NCI-H1436 (cell line): ENCODE results near the gene CXXC4.
A peak's percentile ranks its signal among the peaks of the same experiment; 100 is the strongest.

Experiments used
- DNase-seq: peaks from one replicate; lab custom pipeline; 2025; lab: John Stamatoyannopoulos, UW

Gene CXXC4

DNA sequence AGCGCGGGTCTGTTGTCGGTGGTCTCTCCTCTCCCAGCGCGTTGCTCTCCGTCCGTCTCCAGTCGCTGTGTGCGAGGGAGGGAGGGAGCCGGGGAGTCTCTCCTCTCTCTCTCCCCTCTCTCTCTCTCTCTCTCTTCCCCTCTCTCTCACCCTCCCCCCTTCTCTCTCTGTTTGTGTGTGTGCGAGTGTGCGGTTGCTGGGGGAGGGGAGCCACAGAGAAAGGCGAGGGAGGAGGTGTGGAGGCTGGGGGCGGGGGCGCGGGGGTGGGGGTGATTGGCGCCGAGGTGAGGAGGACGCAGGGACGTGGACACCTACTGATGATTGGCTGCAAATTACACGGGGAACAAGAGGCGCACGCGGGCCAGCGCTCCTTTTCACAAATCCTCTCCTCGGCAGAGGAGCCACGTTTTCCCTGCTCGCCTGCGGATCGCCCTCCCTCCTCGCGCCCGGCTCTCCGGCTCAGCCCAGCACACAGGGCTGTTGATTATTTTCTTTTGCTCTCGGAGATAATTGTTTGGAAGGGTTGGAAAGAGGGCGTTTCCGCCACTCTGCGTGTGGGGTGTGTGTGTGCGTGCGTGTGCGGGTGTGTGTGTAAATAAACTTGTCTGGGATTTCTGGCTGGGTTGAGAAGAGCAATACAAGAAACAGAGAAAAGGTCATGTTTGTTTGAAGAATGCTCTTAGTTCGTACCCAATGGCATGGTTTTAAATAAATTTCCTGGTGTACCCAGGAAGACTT lies at the start of gene CXXC4:
TSS of gene CXXC4 (minus strand) at position 73 of the 738 bp plus-strand sequence. CDS start 3,092 bp downstream, outside the sequence.
- peak; percentile 85 for DNase-seq

DNA sequence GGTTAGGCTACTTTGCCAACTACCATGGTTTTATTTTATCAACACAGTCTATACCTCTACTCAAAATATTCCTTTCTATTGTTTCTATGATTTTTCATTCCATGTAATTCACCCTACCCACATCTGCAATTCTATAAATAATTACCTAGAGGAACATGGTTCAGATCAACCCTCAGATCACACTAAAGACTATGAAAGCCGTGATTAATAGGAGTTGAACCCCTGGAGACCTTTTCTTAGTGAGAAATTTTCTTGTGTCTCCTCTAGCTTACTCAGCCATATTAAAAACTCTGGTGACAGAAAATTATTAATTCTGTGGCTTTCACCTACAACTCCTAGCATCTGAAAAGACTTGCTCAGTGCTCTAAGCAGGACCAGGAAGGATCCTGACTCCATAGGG lies 38.5 kb upstream of the CXXC4 start:
- DNase-seq: no peak

DNA sequence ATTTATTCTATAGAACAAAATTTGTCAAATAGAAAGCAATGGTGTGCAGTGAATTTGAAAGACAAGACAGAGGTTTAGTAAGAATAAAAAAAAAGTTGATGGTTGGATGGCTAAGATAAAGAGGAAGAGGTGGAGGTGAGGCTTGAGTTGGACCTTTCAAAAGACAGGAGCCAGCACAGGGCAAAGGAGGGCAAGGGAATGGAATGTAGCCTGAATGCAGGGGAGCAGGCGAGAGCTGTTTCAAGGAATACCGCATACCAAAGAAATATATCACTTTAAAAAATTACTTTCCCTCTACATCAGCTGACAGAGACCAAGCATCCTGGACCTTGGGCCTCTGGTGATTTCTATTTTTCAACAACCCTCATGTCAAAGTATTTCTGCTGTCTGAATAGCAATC lies 38.0 kb upstream of the CXXC4 start:
- DNase-seq: no peak

DNA sequence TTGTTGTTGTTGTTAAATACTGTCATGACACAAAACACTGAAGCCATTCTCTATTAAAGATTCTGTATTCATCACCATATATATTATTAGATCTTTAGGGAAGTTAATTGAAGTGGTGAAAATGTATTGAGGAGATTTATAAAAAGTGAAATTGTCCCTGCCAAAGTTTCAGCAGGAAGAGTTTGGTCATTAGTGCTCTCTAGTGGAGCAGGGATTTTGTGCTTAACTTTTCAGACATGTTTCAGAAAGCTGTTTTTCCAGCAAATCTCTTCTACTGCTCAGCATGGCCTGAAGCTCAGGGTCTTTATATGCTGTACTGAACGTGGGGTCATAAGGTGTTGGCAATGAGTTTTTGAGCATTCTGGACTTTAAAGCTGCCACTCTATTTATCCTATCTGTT lies 36.7 kb upstream of the CXXC4 start:
- no peak for DNase-seq

DNA sequence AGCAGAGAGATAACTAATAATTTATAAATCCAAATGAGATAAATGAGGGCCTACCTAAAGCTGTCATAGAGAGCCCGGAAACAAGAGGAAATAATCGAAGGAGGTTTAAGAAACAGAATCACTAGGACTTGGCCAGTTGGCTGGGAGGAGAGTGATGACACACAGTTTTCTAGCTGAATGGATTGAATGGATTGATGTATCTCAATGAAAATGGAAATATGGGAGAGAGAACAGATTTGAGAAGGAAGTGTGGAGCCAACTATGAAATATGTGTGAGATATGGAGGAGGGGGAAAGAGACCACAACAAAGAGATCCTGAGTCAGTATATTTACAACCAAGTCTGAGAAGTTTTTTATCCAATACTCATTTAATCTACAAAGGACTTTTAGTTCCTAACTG lies 35.7 kb upstream of the CXXC4 start:
- no peak for DNase-seq

DNA sequence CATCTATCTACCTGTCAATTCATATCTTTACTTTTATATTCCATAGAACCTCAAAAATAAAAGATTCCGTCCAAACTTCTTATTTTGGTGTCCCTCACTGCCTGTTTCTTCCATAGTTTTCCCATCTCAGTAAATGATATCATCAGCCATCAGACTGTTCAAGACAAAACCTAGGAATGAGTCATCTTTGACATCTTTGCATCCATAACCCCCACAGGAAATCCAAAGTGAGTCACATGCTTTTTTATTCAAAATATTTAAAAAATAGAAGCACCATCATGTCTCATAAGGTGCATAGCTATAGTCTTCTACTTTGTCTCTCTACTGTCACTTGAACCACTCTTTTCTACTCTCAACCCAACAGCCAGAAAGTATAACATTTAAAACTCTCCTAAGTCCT lies 29.9 kb upstream of the CXXC4 start:
- no peak for DNase-seq

DNA sequence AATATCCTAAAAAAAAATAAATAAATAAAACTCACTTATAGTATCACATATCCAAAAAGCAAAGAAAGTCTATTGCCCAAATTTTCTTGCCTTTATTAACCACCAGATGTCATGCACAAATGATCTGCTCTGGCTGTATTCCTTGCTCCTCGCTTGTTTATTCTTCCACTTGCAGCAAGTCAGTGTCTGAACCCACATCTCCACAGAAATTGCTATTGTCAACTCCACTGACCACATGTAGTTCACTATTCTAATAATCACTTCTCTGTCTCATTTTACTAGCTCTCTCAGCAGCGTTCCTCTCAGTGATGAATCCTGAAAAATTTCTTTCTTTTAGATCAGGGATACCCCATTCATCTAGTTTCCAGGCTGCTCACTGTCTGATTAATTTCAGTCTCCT lies 29.3 kb upstream of the CXXC4 start:
- no peak for DNase-seq

DNA sequence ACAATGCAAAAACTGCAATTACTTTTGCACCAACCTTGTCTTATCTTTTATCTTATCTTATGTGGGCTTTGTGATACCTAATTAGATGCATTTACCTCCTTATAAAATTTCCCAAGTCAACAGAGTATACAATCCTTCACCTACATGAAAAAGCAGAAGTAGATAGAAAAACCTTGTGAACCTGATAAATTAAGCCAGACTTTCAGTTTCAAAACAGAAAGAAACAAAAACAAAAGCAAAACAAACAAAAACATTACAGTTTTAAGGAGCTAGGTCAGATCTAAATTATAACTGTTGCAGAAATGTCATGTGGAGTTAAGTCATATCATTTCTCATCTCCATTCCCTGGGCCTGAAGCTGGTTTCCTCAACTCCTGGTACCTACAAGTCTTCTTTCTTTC lies 24.9 kb upstream of the CXXC4 start:
- DNase-seq: no peak

DNA sequence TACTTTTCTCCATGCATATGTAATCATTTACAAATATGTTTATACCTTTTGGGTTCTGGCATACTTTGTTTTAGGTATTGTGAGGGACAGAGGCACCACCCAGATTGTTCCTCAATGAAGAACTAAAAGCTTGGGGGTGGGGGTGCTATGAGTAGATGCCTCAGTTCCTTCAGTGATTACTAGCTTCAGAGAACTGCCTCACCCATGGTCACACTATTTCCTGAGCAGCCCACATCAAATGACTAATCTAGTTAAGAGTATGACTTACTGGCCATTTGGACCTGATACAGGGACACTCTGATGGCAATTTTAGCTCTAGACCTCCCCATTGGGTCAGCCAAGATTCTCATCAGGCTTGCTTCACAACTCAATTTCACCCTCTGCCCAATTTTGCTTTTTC lies 22.2 kb upstream of the CXXC4 start:
- no peak for DNase-seq

DNA sequence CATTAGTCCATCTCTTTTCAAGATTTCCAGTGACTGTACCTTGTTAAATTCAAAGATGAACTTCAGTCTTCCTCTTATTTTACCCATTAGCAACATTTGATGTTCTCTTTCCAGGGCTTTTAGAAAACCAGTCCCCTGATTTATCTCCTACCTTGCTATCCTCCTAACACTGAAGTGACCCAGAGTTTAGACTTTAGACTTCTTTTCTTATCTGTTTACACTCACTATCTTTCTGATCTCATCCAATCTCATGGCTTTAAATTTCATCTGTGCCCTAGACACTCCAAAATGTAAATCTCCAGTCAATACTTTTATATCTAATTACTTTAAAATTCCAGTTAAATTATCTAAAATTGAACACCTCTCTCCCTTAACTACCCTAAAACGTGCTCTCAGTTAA lies 13.5 kb upstream of the CXXC4 start:
- DNase-seq: no peak

DNA sequence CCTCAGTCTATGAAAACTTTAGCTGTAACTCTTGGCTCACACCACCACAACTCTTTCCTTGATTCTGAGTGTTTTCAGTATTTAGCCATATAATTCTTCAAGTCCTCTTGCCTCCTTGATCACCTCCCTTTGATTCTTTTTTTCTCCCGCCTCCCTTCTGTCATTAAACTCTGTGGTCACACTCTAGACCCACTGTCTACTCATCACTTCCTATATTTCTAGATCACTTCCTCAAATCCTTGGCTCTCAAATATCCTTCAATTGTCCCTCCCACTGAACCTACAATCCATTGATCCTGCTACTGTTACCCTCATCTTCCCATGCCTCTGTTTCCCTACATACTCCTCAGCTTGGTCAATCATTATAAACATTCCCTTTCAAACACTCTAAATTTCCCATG lies 12.4 kb upstream of the CXXC4 start:
- DNase-seq: no peak

DNA sequence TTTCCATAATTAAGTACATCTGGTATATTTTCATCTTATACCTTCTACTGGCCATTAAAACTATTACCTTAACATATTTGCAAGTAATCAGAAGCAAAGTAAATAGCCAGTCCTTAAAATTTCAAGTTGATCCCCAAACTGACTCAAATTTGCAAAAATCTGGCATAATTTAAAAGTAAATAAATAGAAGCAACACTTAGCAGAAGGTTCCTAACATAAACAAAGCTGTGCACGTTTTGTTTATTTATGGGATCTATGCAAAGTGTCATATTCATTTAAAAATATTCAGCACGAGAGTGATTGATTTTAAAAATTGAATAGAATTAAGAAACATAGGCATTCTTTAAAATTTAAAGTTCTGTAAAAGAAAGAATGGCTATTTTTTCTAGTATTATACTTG lies 9.8 kb upstream of the CXXC4 start:
- DNase-seq: no peak

DNA sequence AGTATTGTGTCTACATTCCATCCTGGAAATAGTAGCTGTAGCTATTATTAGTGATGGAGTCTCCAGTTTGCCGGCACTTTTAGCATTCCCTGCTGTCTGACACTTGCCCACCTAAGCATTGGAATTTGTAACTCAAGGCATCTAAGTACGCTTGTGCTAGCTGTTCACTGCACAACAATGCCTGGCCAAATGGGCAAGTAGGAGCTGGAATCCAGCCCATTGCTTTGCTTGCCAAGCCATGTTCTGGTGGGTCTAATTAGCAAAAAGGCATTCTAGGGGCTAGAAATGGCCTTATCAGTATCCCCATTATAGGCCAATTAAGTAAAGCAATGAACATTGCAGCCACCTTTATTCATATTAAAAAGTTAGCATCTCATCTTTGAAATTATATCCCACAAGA lies 7.8 kb upstream of the CXXC4 start:
- DNase-seq: no peak

DNA sequence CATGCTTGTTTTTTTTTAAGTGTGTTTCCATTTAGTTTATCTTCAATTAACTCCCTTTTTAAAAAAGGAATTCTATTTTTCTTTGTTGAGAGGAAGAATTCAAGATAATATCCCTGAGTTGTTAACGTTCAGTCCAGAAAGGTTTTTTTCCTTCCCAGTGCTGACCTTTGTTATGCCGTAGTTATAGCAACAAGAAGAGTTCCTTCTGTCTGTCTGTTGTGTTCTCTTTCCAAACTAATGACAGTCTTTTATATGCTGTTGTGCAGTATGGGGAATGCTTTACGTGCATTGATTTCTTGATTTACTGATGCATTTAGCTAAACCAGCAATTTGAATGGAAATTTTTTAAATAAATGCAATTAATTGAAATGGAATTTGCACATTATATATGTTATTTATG lies 6.6 kb upstream of the CXXC4 start:
- DNase-seq: peak; percentile 27

DNA sequence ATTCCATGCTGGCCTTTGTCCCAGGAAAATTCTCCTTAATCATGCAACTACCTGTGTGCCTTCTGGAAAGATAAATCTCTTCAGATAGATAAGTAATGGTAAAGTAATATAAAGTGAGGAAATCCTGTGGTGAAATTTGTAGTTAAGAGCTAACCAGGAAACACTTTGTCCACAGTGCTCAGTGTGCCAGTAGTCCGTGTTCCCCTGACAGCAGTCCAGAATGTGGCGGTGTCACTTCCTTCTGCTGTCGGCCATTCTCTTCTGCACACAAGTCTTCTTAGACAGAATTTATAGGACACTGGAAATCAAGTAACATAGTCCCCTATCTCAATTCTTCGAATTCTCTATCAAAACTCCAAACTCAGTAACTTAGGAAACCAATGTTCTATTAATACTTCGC lies 5.7 kb upstream of the CXXC4 start:
- no peak for DNase-seq

DNA sequence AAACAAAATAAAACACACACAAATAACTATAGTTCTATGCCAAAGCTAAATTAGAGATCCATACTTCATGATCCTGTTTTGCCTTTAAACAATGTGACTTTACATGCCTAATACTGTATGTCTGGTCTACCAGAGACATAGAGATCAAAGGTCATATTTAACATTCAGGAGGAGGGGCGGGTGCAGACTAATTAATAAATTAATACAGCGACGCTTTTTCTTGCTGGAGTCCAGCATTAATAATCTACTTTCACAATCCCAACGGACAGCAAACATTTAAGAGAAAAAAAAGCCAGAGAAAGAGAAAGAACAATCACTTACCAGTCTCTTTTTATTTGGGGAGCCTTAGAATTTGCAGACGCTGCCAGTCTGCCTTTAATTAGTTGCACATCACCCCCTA lies 509 bp downstream of the CXXC4 start:
- DNase-seq: no peak

DNA sequence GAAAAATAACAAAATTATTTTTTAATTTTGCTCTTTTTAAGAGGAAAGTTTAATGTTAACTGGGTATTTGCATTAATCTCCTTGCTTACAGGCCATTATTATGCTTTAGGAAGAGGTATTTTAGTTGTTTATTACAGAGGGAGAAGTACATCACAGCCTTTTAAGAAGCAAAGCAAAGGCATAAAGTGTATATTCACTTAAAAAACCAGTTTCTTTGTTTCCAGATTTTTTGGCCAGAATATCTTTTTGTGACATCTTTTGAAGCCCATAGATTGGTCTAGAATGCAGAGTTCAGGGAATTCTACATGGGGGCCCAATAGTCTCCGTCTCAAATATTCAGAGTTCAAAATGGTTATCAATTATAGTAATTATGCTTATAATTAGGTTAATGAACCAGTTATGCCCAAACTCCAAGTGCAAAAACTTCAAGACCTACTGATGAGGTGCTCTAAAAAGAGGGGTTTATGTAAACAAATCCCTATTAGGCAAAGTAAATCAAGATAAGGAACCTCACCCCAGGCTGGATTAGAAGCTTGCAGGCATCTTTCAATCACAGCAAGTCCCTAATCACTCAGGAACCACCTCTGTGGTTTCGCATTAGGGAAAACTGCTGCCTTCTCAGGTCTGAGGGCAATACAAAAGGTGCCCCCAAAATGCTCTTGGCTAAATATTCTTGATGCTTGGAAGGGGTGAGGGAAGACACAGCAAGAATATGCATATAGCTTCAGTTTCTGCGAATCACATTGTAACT lies 1.4 kb downstream of the CXXC4 start:
- DNase-seq: no peak

DNA sequence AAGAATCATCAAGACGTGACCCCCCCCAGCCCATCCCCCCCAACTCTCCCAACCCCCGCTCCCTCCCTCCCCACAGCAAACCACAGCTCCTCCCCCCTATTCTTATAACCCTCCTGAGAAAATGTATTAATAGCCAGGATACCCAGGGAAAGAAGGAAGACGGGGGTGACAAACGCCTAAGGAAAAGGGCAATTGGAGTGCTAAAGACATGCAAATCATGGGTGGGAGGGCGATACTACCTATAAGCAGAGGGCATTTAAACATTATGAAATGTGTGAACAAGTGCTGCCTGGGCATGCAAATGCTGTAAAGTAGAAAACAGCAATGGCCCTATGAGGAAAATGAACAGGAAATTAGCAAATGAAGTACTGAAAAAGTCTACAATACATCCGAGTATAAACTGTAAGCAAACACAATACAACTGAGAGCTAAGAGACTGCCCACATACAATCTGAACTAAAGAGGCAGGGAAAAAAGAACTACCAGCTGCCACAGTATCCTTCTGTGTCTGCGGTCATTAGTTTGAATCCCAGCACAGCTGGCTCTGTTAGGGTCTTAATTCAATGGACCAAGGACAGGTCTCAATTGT lies 2.4 kb downstream of the CXXC4 start:
- DNase-seq: peak; percentile 16

DNA sequence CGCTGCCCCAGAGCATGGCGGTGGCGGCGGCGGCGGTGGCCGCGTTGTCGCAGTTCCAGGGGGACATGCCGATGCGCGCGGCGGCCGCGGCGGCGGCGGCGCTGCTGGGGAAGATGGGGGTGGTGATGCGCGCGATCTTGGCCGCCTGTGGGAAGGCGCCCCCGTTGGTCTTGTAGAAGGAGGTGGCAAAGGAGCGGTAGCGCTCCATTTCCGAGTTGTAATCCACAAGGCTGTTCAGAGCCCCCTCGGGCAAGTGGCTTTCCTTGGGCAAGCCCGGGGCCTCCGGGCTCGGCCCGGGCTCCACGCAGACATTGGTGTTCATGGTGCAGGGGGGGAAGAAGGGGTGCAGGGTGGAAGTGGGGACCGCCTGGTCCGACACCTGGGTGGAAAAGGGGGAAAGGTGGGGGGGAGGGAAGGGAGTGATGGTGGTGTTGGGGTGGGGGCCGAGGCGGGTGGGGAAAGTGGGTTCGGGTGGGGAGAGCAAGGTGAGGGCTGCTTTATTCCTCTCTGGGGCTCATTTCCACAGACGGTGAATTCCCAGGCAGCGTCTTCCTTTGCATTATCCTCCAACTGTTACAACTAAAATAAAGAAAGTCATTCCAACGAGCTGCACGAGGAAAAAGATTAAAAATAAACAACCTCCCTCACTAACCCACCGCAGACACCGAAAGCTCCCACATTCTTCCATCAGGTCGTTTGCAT lies 3.1 kb downstream of the CXXC4 start:
- DNase-seq: peak; percentile 47

DNA sequence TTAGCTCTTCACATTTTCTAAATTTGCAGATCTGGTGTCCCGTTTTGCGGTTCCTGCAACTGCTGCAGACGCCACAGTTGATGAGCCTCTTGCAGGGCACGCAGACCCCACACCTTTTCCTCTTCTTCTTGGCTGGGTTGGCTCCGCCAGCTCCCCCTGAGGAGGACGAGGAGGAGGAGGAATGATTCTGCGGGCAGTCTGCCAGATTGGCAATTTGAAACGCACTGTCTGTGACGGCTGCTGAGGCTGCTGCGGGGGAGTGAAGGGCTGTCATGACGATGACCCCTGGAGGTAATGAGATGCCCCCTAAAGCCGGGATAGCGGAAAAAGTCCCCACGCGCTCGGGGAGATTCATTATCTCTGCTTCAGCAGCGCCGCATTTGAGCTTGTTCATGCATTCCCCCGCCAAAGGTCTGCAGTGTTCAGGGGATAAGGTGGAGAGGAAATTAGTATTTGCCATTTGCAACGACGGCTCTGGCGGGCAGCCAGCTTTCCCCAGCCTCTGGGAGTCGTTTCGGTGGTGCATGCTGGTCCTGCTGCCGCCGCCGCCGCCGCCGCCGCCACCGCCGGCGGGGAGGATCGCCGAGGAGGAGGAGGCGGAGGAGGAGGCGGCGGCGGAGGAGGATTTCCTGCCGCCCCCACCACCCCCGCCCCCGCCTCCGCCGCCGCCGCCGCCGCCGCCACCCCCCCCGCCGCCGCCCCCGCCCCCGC lies 3.8 kb downstream of the CXXC4 start:
- peak; percentile 83 for DNase-seq

DNA sequence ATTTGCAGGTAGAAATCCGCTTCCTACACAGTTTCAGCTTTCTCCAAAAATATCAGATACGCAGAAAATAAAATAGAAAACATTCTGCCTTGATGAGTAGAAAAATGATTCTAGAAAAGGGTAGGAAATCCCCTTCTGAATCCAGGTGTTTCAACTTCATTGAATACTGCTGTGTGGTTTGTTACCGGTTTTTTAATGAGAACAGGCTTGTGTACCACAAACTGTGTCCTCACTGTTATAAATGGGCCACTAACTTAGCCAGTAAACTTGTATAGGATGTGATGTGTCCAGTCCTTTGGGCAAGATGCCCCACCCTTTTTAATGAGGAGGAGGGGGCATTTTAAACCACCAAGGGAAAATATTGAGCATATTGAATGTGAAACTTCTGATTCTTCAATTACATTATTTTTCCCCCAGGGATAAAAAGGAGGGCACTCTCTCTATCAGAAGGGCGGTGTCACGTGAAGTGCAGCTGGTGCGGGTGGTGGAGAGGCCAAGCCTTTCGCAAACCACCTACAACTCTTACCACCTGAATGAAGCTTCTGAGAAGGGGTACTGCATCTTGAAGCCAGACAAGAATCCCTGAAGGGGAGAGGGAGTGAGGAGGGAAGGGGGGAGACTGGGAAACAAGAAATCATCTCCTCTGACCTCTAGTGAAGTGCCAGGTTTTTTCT lies 4.5 kb downstream of the CXXC4 start:
- peak; percentile 40 for DNase-seq

DNA sequence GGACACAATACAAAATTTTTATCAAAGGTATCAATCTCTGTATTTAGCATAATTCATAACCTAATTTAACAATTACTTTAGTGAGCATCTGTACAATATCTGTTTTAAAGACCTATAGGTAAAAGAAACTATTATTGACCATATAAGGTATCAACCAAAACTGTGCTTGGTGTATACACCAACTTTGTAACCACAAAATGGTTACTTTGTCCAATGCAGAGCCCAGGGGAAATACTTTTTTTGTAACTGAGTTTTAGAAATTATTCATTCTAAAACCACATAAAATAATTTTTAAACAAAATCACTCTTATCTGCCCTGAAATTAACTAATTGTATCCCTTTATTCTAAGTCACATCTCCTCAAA lies 5.0 kb downstream of the CXXC4 start:
- no peak for DNase-seq
